Upper lobe of right lung (tissue), 1 donor: ENCODE measurements around the gene CACNA2D2. TPM values are rescaled to one million over a fixed set of nuclear protein-coding genes. Genes with fewer than 3 reads are reported as not detected.

Source experiments
- ATAC-seq: fragments of 200-7000 bp; cut with Tn5 transposase; one replicate; pipeline ENCODE4 v1.9.1; 2020; ENCODE audit warnings: mild to moderate bottlenecking, moderate library complexity
- DNase-seq: peaks from one replicate; pipeline ENCODE4 v3.0.0-alpha.2; 2020
- H3K27ac ChIP-seq: fragments of 200-600 bp; one replicate; pipeline ENCODE4 v1.8.0; 2022
- H3K27me3 ChIP-seq: fragments of 200-600 bp; one replicate; pipeline ENCODE4 v1.8.0; 2022; ENCODE audit warnings: mild to moderate bottlenecking
- H3K36me3 ChIP-seq: fragments of 200-600 bp; one replicate; pipeline ENCODE4 v1.8.0; 2022
- H3K4me1 ChIP-seq: fragments of 200-600 bp; one replicate; pipeline ENCODE4 v1.8.0; 2022
- H3K4me3 ChIP-seq: fragments of 200-600 bp; one replicate; pipeline ENCODE4 v1.8.0; 2022; ENCODE audit warnings: mild to moderate bottlenecking
- H3K9me3 ChIP-seq: fragments of 200-600 bp; one replicate; pipeline ENCODE4 v1.8.0; 2022
- intact Hi-C: fragments of 100-400 bp; cut with DNase I; formaldehyde crosslinking; loops from one replicate; pipeline ENCODE4 v1.11.0; 2022
- total RNA-seq: library from RNA; stranded (reverse); fragmentation: NEBNext Ultra II Directional; extraction: Animal tissue kit (Norgen Biotek cat#: 25700); gene quantifications from one replicate; pipeline ENCODE4 v1.2.1, GENCODE V29; 2021
- TF ChIP-seq, protein P1 (sequence below): fragments of 200-600 bp; IDR thresholded peaks from one replicate; pipeline ENCODE4 v1.8.0; 2022; ENCODE audit warnings: antibody characterized with exemption
- donor health status: DM: no; HTN: yes; CAD: no; lungs with severe emphysema.

The CACNA2D2 gene
- total RNA-seq, 1 donor from 2014 or later = 119 TPM

DNA sequence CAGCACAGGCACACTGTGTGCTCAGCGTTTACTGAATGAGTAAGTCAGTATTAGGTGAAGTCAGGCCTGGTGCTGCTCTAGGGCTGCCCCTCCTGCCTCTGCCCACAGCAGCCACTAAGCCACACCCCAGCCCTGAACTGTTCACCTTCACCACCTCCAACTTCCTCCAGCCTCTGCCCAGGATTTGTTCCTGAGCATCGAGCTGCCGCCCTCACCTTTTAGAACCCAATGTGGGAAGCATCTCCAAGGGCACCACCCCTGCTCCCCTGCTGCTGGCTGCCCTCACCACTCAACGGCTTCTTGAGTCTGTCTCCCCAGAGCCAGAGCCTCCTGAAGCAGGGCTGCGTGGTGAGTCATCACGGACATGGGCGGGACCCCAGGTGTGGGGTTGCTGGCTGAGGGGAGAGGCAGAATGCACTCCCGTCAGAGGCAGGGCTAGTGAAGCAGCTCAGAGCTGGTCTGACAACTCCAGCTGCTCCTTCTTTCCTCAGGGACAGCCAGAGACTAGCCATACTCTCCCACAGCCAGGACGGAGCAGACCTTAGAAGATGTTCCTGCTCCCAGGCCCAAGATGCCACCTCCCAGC lies 186.7 kb downstream of the CACNA2D2 start:
- Histone ChIP-seq H3K27ac (peak overlapping the region; percentile 79), H3K27me3 (no peaks in the 10 kb centered on the region), H3K9me3 (no peaks in the 10 kb centered on the region), H3K4me3 (peak overlapping the region; percentile 66), H3K36me3 (peaks cover 33% of the 10 kb centered on the region), H3K4me1 (peaks cover 49% of the 10 kb centered on the region)
- peak; percentile 77 for ATAC-seq
- DNase-seq = peak; percentile 95
- intact Hi-C loops = no loop called here
- TF ChIP-seq, protein P1, sequence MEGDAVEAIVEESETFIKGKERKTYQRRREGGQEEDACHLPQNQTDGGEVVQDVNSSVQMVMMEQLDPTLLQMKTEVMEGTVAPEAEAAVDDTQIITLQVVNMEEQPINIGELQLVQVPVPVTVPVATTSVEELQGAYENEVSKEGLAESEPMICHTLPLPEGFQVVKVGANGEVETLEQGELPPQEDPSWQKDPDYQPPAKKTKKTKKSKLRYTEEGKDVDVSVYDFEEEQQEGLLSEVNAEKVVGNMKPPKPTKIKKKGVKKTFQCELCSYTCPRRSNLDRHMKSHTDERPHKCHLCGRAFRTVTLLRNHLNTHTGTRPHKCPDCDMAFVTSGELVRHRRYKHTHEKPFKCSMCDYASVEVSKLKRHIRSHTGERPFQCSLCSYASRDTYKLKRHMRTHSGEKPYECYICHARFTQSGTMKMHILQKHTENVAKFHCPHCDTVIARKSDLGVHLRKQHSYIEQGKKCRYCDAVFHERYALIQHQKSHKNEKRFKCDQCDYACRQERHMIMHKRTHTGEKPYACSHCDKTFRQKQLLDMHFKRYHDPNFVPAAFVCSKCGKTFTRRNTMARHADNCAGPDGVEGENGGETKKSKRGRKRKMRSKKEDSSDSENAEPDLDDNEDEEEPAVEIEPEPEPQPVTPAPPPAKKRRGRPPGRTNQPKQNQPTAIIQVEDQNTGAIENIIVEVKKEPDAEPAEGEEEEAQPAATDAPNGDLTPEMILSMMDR = no peak

DNA sequence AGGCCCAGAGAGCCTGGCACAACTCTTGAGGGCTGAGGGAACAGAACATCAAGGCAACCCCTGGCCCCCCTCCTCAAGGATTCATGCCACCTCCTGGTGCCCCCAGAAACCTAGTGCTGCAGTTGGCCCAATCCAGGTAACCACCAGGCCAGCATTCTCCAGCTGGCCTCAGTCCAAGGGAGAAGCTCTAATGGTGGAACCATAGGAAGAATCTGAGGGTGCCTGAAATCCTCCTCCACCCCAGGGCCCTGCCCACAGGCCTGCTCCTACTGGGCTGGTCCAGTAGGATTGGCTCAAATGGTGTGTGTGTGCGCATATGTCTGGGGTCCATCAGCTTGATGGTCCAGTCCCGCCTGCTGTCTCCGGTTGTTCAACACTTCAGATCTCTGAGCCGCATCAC lies 188.6 kb downstream of the CACNA2D2 start:
- Histone ChIP-seq H3K4me1 (peaks cover 41% of the 10 kb centered on the region), H3K36me3 (peaks cover 33% of the 10 kb centered on the region), H3K27me3 (no peaks in the 10 kb centered on the region), H3K27ac (peak overlapping the region; percentile 65), H3K4me3 (no peak overlapping the region), H3K9me3 (no peaks in the 10 kb centered on the region)
- TF ChIP-seq, protein P1 = no peak
- intact Hi-C loops = no loop called here
- ATAC-seq (no peak), DNase-seq (no peak)

DNA sequence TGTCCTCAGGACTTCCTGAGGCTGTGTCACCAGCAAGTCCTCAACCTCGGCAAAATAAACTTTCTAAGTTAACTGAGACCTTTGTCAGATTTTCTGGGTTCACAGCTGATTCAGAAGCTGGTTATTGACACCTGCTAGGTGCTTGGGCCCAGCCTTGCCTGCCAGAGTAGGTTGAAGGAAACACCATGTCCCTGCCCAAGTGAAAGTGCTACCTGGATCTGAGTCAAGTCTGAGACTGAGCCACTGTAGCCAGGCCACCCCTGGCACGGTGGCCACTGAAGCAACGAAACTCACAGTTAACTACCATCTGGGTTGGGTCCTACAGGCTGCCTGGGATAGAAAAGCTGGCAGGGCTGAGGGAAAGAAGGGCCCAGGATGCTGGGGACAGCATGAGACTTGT lies 189.1 kb downstream of the CACNA2D2 start:
- peak; percentile 19 for ATAC-seq
- H3K4me3 ChIP-seq = no peak overlapping the region
- H3K27ac ChIP-seq = peak overlapping the region; percentile 65
- H3K4me1 ChIP-seq = peaks cover 36% of the 10 kb centered on the region
- TF ChIP-seq, protein P1 = no peak
- intact Hi-C loops = no loop called here
- H3K9me3 ChIP-seq = no peaks in the 10 kb centered on the region
- peaks cover 29% of the 10 kb centered on the region for H3K36me3 ChIP-seq
- DNase-seq = peak; percentile 71
- H3K27me3 ChIP-seq = no peaks in the 10 kb centered on the region

Other genes with a start within 250 kb of the CACNA2D2 start
- gene SEMA3B, start 234.5 kb downstream of the CACNA2D2 start, total RNA-seq = 120 TPM
- gene LSMEM2, start 224.5 kb downstream of the CACNA2D2 start, total RNA-seq = not detected
- gene IFRD2, start 211.2 kb downstream of the CACNA2D2 start, total RNA-seq = 77.0 TPM
- gene HYAL3, start 204.2 kb downstream of the CACNA2D2 start, total RNA-seq = 2.8 TPM
- gene NAA80, start 204.2 kb downstream of the CACNA2D2 start, total RNA-seq = 12.5 TPM
- gene HYAL1, start 200.1 kb downstream of the CACNA2D2 start, total RNA-seq = 78.8 TPM
- gene HYAL2, start 180.9 kb downstream of the CACNA2D2 start, total RNA-seq = 303 TPM
- 29.2 TPM for gene TUSC2, start 175.4 kb downstream of the CACNA2D2 start, total RNA-seq
- gene RASSF1, start 162.8 kb downstream of the CACNA2D2 start, total RNA-seq = 39.1 TPM
- gene ZMYND10, start 157.9 kb downstream of the CACNA2D2 start, total RNA-seq = 2.8 TPM
- 21.6 TPM for gene NPRL2, start 152.9 kb downstream of the CACNA2D2 start, total RNA-seq
- gene CYB561D2, start 152.8 kb downstream of the CACNA2D2 start, total RNA-seq = 23.9 TPM
- gene TMEM115, start 144.1 kb downstream of the CACNA2D2 start, total RNA-seq = 40.1 TPM
- 6.9 TPM for gene C3orf18, start 64.1 kb upstream of the CACNA2D2 start, total RNA-seq
- 28.3 TPM for gene HEMK1, start 65.9 kb upstream of the CACNA2D2 start, total RNA-seq
- gene CISH, start 108.1 kb upstream of the CACNA2D2 start, total RNA-seq = 71.6 TPM
- gene MAPKAPK3, start 113.5 kb upstream of the CACNA2D2 start, total RNA-seq = 60.8 TPM
- 2.7 TPM for gene DOCK3, start 171.3 kb upstream of the CACNA2D2 start, total RNA-seq